Endothelial cell of umbilical vein (primary cell): Measurements from ENCODE around the gene CAV1. TPM values are rescaled to one million over a fixed set of nuclear protein-coding genes. Genes with fewer than 3 reads are reported as not detected.
"Not testable (repeated sequence)": the region's sequence is repeated elsewhere in the genome, so short reads cannot be mapped to it uniquely, and the experiment has no call there.

ENCODE experiments used
- BruUV-seq: library from RNA; stranded (reverse); fragments of 400-500 nt; replicated peaks from 2 replicates; lab custom pipeline; 2021; lab: Mats Ljungman, UMichigan
- CTCF ChIA-PET: fragments of 300-600, 350-600 bp; sonication (Branson Sonifier 250); formaldehyde crosslinking; loops from one replicate; lab custom pipeline; 2021; ENCODE audit warnings: antibody characterized with exemption, inconsistent platforms; lab: Charles Lee
- POLR2A ChIA-PET: fragments of 300-600, 350-600 bp; sonication (Branson Sonifier 250); formaldehyde crosslinking; loops from one replicate; lab custom pipeline; 2021; ENCODE audit warnings: antibody characterized with exemption, inconsistent platforms; lab: Charles Lee
- DNase-seq: peaks from one replicate; pipeline ENCODE4 v3.0.0-alpha.2; 2011; ENCODE audit warnings: low read depth, low spot score
- FAIRE-seq: peaks from 2 replicates; lab custom pipeline; 2011; peaks lifted over from hg19 to GRCh38; lab: Jason Lieb, UNC
- H2AFZ ChIP-seq: 2 replicates; pipeline ENCODE4 v1.6.0; 2012; ENCODE audit warnings: low read depth, low read length, control low read depth, inconsistent platforms
- H3K27ac ChIP-seq: 2 replicates; pipeline ENCODE4 v1.5.1; 2011; ENCODE audit warnings: low read depth, mild to moderate bottlenecking, control low read depth, low read length, moderate library complexity; ENCODE audit not compliant: insufficient read depth
- H3K27me3 ChIP-seq, 2 experiments: 2 replicates each; pipeline versions ENCODE4 v1.6.0 to v1.6.1; 2011; ENCODE audit warnings: low read length in 2 of 2, mixed read lengths in 1 of 2; ENCODE audit not compliant: control insufficient read depth in 2 of 2, insufficient read depth in 2 of 2
- H3K36me3 ChIP-seq, 2 experiments: 2 replicates in 1 of 2; 3 replicates in 1 of 2; pipeline ENCODE4 v1.5.1; 2011; ENCODE audit warnings: low read length in 2 of 2, mild to moderate bottlenecking in 1 of 2, moderate library complexity in 1 of 2; ENCODE audit not compliant: control insufficient read depth in 2 of 2, insufficient read depth in 2 of 2; ENCODE audit errors: extremely low read depth in 1 of 2
- H3K4me1 ChIP-seq: 3 replicates; pipeline ENCODE4 v1.5.1; 2011; ENCODE audit warnings: mild to moderate bottlenecking, low read length; ENCODE audit not compliant: control insufficient read depth, insufficient read depth; ENCODE audit errors: extremely low read depth
- H3K4me2 ChIP-seq: 2 replicates; pipeline ENCODE4 v1.6.1; 2011; ENCODE audit warnings: low read length, control low read depth, mixed read lengths; ENCODE audit not compliant: insufficient read depth
- H3K4me3 ChIP-seq, 3 experiments: fragments of 200-600 bp in 1 of 3; sonication (generic), shearing (Covaris generic) in 1 of 3; replicated peaks in 1 of 3; 2 replicates each; pipeline ENCODE4 v1.5.1; 2011 to 2016; ENCODE audit warnings: control low read depth in 3 of 3, low read length in 3 of 3, mild to moderate bottlenecking in 2 of 3, inconsistent platforms in 1 of 3, low read depth in 1 of 3, moderate library complexity in 1 of 3; ENCODE audit not compliant: insufficient read depth in 1 of 3
- H3K79me2 ChIP-seq: 2 replicates; pipeline ENCODE4 v1.6.0; 2012; ENCODE audit warnings: low read length, inconsistent platforms; ENCODE audit not compliant: control insufficient read depth, insufficient read depth
- H3K9ac ChIP-seq: replicated peaks from 2 replicates; pipeline ENCODE3; 2011; ENCODE audit warnings: low read length, control low read depth; ENCODE audit not compliant: insufficient read depth; ENCODE audit errors: extremely low read depth
- H3K9me1 ChIP-seq: replicated peaks from 3 replicates; pipeline ENCODE4 v1.6.0; 2011; ENCODE audit warnings: mild to moderate bottlenecking, low read length; ENCODE audit not compliant: control insufficient read depth, insufficient read depth; ENCODE audit errors: extremely low read depth
- H3K9me3 ChIP-seq: replicated peaks from 2 replicates; pipeline ENCODE4 v1.5.1; 2012; ENCODE audit warnings: low read length, inconsistent platforms; ENCODE audit not compliant: control insufficient read depth, insufficient read depth
- H4K20me1 ChIP-seq: replicated peaks from 2 replicates; pipeline ENCODE3; 2011; ENCODE audit warnings: mild to moderate bottlenecking, low read length; ENCODE audit not compliant: control insufficient read depth, insufficient read depth; ENCODE audit errors: extremely low read depth
- EZH2 ChIP-seq: IDR thresholded peaks from 2 replicates; pipeline ENCODE4 v1.6.1; 2012; ENCODE audit warnings: borderline replicate concordance, low read depth, mild to moderate bottlenecking, moderate library complexity, low read length, inconsistent platforms; ENCODE audit not compliant: severe bottlenecking
- FOS ChIP-seq: IDR thresholded peaks from 2 replicates; pipeline ENCODE4 v1.6.1; 2011; ENCODE audit warnings: mild to moderate bottlenecking, low read length, moderate library complexity, borderline replicate concordance; ENCODE audit not compliant: insufficient read depth
- GATA2 ChIP-seq: IDR thresholded peaks from 2 replicates; pipeline ENCODE4 v1.7.0; 2011; ENCODE audit warnings: low read depth, mild to moderate bottlenecking, moderate library complexity, mixed read lengths, low read length; ENCODE audit not compliant: insufficient read length, insufficient read depth
- JUN ChIP-seq: IDR thresholded peaks from 2 replicates; pipeline ENCODE4 v1.6.1; 2011; ENCODE audit warnings: borderline replicate concordance, low read depth; ENCODE audit not compliant: insufficient read length, insufficient read depth
- MYC ChIP-seq: IDR thresholded peaks from one replicate; pipeline ENCODE4 v1.6.1; 2011; ENCODE audit warnings: mild to moderate bottlenecking, low read depth, low read length
- POLR2A ChIP-seq: IDR thresholded peaks from 2 replicates; pipeline ENCODE4 v1.6.1; 2012; ENCODE audit warnings: low read depth, mild to moderate bottlenecking, control low read depth, low read length
- POLR2AphosphoS5 ChIP-seq: IDR thresholded peaks from 2 replicates; pipeline ENCODE4 v1.6.1; 2012; ENCODE audit warnings: low read depth, mild to moderate bottlenecking, control low read depth, low read length, moderate library complexity; ENCODE audit not compliant: insufficient read depth
- dilution Hi-C: fragments of 300-500 bp; cut with MboI; formaldehyde crosslinking; loops from one replicate; pipeline ENCODE4 v1.15.0; 2019; ENCODE audit warnings: low sequenced_read_pairs; ENCODE audit not compliant: extremely low pct_ligation_motif_present
- intact Hi-C: fragments of 100-400 bp; cut with micrococcal nuclease; formaldehyde crosslinking; loops from one replicate; pipeline ENCODE4 v1.10.0; 2022
- polyA plus RNA-seq, 4 experiments: library from polyadenylated mRNA; depleted of rRNA in 3 of 4; stranded (reverse) in 3 of 4; unstranded in 1 of 4; fragments of >200 nt; gene quantifications; 2 replicates each; pipeline versions ENCODE4 v1.2.1 to v1.2.3, GENCODE V29; 2011 to 2012; ENCODE audit warnings: missing spikeins in 1 of 4
- total RNA-seq: library from RNA; stranded (reverse); gene quantifications from 2 replicates; pipeline ENCODE4 v1.2.3, GENCODE V29; 2021
- TF ChIP-seq, protein P1 (sequence below), 2 donors: IDR thresholded peaks; 1 replicate in 1 of 2; 2 replicates in 1 of 2; pipeline ENCODE4 v1.5.1; 2011; ENCODE audit warnings: low read length in 2 of 2, mild to moderate bottlenecking in 2 of 2, moderate library complexity in 2 of 2, control low read depth in 1 of 2, inconsistent platforms in 1 of 2, low read depth in 1 of 2; ENCODE audit not compliant: insufficient read depth in 1 of 2; ENCODE audit errors: extremely low read depth in 1 of 2
- TF ChIP-seq, protein P2 (sequence below): IDR thresholded peaks from 2 replicates; pipeline ENCODE4 v1.6.1; 2011; ENCODE audit not compliant: insufficient read depth, insufficient read length

Gene CAV1
- total and polyA plus RNA-seq, 2 donors (not counting 3 experiments of a cell fraction or from before 2014, with no cell fraction given): 1,483 to 3,129 TPM

DNA sequence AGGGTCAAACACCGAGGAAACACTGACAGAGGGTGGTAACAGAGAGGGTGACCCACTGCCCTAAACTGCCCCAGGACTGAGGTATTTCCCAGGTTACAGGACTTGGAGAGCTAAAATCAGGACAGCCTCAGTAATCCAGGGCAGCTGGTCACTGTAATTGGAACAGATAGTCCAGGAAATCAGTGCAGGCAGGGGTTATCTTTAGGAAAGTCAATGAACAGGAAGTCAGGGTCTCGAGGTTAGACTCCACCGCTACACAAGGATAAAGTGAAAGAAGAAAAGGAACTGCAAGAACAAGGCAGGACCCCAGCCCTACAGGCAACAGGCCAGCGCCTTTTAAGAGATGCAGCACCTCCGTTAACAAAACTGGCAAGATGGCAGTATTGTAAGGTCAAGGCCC lies 61.1 kb downstream of the CAV1 start:
- no TSS peak for BruUV-seq
- Histone ChIP-seq H3K36me3 (no peaks in the 10 kb centered on the region), H3K4me3 (no peak overlapping the region), H2AFZ (no peak overlapping the region), H3K9ac (no peak overlapping the region), H3K27me3 (no peaks in the 10 kb centered on the region), H3K9me1 (no peaks in the 10 kb centered on the region), H3K4me2 (no peak overlapping the region), H3K4me1 (peaks cover 28% of the 10 kb centered on the region), H4K20me1 (no peaks in the 10 kb centered on the region), H3K79me2 (no peaks in the 10 kb centered on the region), H3K9me3 (no peaks in the 10 kb centered on the region), H3K27ac (no peak overlapping the region)
- TF ChIP-seq POLR2A: no peak
- TF ChIP-seq GATA2: no peak
- no peak for TF ChIP-seq JUN
- no peak for TF ChIP-seq POLR2AphosphoS5
- TF ChIP-seq EZH2: no peak
- no peak for TF ChIP-seq MYC
- TF ChIP-seq FOS: no peak
- TF ChIP-seq, protein P1, sequence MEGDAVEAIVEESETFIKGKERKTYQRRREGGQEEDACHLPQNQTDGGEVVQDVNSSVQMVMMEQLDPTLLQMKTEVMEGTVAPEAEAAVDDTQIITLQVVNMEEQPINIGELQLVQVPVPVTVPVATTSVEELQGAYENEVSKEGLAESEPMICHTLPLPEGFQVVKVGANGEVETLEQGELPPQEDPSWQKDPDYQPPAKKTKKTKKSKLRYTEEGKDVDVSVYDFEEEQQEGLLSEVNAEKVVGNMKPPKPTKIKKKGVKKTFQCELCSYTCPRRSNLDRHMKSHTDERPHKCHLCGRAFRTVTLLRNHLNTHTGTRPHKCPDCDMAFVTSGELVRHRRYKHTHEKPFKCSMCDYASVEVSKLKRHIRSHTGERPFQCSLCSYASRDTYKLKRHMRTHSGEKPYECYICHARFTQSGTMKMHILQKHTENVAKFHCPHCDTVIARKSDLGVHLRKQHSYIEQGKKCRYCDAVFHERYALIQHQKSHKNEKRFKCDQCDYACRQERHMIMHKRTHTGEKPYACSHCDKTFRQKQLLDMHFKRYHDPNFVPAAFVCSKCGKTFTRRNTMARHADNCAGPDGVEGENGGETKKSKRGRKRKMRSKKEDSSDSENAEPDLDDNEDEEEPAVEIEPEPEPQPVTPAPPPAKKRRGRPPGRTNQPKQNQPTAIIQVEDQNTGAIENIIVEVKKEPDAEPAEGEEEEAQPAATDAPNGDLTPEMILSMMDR (IDR thresholded peaks at IDR 0.05; ENCODE audit: extremely low read depth in 1 of 2, insufficient read depth in 1 of 2, low read depth in 1 of 2, low read length in 2 of 2): no peak
- TF ChIP-seq, protein P2, sequence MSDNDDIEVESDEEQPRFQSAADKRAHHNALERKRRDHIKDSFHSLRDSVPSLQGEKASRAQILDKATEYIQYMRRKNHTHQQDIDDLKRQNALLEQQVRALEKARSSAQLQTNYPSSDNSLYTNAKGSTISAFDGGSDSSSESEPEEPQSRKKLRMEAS: no peak
- intact Hi-C loops: no loop called here
- FAIRE-seq (no peak), DNase-seq (no peak)
- dilution Hi-C loops: no loop called here
- CTCF ChIA-PET: interaction anchor here (1.0 to 1.1 kb wide), 2 partner anchors 18 to 336 kb away, joined by 3 to 4 read pairs; no protein-coding TSS in a partner anchor
- POLR2A ChIA-PET: no interaction called here

DNA sequence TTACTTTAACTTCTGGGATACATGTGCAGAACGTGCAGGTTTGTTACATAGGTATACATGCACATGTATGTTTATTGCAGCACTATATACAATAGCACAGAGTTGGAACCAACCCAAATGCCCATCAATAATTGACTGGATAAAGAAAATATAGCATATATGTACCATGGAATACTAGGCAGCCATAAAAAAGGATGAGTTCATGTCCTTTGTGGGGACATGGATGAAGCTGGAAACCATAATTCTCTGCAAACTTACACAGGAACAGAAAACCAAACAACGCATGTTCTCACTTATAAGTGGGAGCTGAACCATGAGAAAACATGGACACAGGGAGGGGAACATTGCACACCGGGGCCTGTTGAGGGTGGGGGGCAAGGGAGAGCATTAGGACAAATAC lies 62.4 kb downstream of the CAV1 start:
- DNase-seq, FAIRE-seq, dilution Hi-C loops, H3K27me3 ChIP-seq, H3K4me2 ChIP-seq, H3K79me2 ChIP-seq, H2AFZ ChIP-seq, H3K9me3 ChIP-seq, BruUV-seq, H3K36me3 ChIP-seq, intact Hi-C loops, H3K4me3 ChIP-seq, H3K9me1 ChIP-seq, H3K27ac ChIP-seq, H3K9ac ChIP-seq, POLR2A ChIA-PET, H4K20me1 ChIP-seq: not testable (repeated sequence)
- peaks cover 31% of the 10 kb centered on the region for H3K4me1 ChIP-seq
- CTCF ChIA-PET: interaction anchor here (1.0 to 2.8 kb wide), 10 partner anchors 17 to 414 kb away, joined by 3 to 144 read pairs (median 23); partner anchors contain the start of gene CAV1
